Activated naive CD8-positive, alpha-beta T cell treated with anti-CD3 and anti-CD28 coated beads for 36 hours (primary cell): ENCODE data around the gene ZNF532. TPM values are rescaled to one million over a fixed set of nuclear protein-coding genes. Genes with fewer than 3 reads are reported as not detected.
"Not testable (repeated sequence)": the region's sequence is repeated elsewhere in the genome, so short reads cannot be mapped to it uniquely, and the experiment has no call there.

ENCODE experiments used
- DNase-seq: peaks from one replicate; pipeline ENCODE4 v3.0.0; 2021
- H3K27ac Mint-ChIP-seq: one replicate; pipeline ENCODE4 v1.8.0; 2022; ENCODE audit warnings: mild to moderate bottlenecking, moderate library complexity, mixed read lengths
- H3K27me3 Mint-ChIP-seq: one replicate; pipeline ENCODE4 v1.8.0; 2022; ENCODE audit warnings: mild to moderate bottlenecking, mixed read lengths
- H3K36me3 Mint-ChIP-seq: one replicate; pipeline ENCODE4 v1.8.0; 2021; ENCODE audit warnings: mild to moderate bottlenecking, mixed read lengths
- H3K4me1 Mint-ChIP-seq: one replicate; pipeline ENCODE4 v1.8.0; 2021; ENCODE audit warnings: mixed read lengths
- H3K4me3 Mint-ChIP-seq: one replicate; pipeline ENCODE4 v1.8.0; 2022; ENCODE audit warnings: mild to moderate bottlenecking, moderate library complexity, mixed read lengths
- H3K9me3 Mint-ChIP-seq: one replicate; pipeline ENCODE4 v1.8.0; 2022; ENCODE audit warnings: mixed read lengths
- total RNA-seq, 2 experiments: library from RNA; stranded (reverse); gene quantifications; one replicate each; pipeline ENCODE4 v1.2.3, GENCODE V29; 2021

The ZNF532 gene
- total RNA-seq, 2 experiments from 2014 or later, result 1.2 to 1.5 TPM

- not testable (repeated sequence) for DNase-seq, H3K9me3 Mint-ChIP-seq, H3K4me1 Mint-ChIP-seq, H3K27me3 Mint-ChIP-seq, H3K36me3 Mint-ChIP-seq, H3K27ac Mint-ChIP-seq, H3K4me3 Mint-ChIP-seq
Observed at GRCh38 chr18:58919934-58920333, 55.3 kb downstream of the ZNF532 start.

DNA sequence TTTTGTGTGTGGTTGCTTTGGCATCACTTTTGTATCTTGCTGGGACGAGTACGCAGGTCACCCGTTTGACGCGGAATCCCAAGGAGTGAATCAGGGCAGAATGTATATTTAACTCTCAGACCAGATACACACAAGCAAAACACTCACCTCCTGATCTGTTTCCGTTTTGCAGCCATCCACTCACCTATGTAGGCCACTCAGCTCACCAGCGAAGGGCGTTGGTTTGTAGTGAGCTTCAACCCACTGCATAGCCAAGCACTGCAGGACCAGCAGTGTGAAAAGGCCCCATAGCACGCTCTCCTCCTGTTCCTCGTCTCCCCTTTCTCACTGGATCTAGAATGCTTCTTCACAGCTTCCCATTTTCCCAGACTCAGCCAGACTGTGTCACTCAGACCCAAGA lies 58.3 kb downstream of the ZNF532 start:
- Mint-ChIP-seq H3K27me3 (peaks cover 11% of the 10 kb centered on the region), H3K4me1 (no peaks in the 10 kb centered on the region), H3K9me3 (peaks cover 4% of the 10 kb centered on the region), H3K27ac (no peak overlapping the region), H3K4me3 (no peak overlapping the region), H3K36me3 (no peaks in the 10 kb centered on the region)
- DNase-seq, result no peak

DNA sequence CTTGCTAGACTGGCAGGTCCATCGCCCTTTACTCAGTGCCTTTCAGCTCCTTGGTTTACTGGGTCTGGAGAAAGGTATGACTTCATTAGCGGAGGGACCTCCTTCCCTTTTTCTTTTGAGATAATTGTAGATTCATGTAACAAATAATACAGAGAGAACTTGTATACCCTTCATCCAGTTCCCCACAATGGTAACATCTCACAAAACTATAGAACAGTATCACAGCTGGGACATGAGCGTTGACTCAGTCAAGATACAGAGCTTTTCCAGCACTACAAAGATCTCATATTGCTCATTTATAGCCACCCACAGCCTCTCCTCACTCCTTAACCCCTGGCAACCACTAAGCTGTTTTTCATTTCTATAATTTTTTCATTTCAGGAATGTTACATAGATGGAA lies 59.8 kb downstream of the ZNF532 start:
- peaks cover 25% of the 10 kb centered on the region for H3K27me3 Mint-ChIP-seq

DNA sequence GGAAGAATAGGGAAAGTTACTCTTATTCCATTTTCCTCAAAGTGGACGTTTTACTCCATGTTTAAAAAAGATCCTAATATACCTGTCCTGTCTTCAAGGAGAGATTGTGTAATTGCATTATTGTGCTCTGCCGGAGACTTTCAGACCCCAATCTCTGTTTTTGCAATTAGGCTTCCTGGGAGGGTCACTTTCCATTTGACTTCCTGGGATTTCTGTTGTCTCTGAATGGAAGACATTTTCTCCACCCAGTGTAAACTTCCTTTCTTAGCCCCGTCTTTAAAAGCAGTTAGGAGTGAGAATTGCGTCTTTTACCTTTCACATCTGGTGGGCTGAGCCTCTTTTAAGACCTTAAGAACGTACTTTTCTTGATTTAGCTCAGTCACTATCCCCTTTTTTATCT lies 63.0 kb downstream of the ZNF532 start:
- Mint-ChIP-seq H3K27me3 (peaks cover 38% of the 10 kb centered on the region), H3K9me3 (peaks cover 4% of the 10 kb centered on the region), H3K4me1 (no peaks in the 10 kb centered on the region), H3K4me3 (no peak overlapping the region), H3K36me3 (no peaks in the 10 kb centered on the region), H3K27ac (no peak overlapping the region)
- DNase-seq, result no peak

More for the DNA sequence above, 59.8 kb downstream of the ZNF532 start:
- Mint-ChIP-seq H3K4me3 (no peak overlapping the region), H3K4me1 (no peaks in the 10 kb centered on the region), H3K27ac (no peak overlapping the region), H3K36me3 (no peaks in the 10 kb centered on the region), H3K9me3 (peaks cover 4% of the 10 kb centered on the region)
- DNase-seq, result no peak

GRCh38 chr18:58928386-58928785 lies 63.7 kb downstream of the ZNF532 start:
- no peak overlapping the region for H3K27ac Mint-ChIP-seq
- peaks cover 4% of the 10 kb centered on the region for H3K9me3 Mint-ChIP-seq
- no peaks in the 10 kb centered on the region for H3K4me1 Mint-ChIP-seq
- no peak overlapping the region for H3K4me3 Mint-ChIP-seq
- no peaks in the 10 kb centered on the region for H3K36me3 Mint-ChIP-seq
- peaks cover 35% of the 10 kb centered on the region for H3K27me3 Mint-ChIP-seq
- no peak for DNase-seq

DNA sequence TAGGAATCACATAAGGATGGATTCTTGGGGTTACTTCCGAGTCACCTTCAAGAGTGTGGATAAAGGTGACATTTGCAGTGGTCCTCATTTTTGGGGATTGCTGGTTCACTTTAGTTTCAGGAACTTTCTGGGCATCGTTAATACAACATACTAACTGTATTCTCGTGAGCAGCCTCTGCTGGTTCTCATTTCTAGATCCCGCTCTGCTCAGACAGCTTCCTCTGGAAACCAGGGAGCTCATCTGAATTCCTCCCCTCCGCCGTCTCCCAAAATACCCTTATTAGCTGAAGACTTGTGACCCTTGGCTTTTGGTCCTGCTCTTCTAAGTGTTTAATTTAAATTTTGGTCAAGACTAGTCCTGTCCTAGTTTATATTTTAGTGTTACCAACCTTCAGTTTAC lies 64.5 kb downstream of the ZNF532 start:
- DNase-seq, result no peak

GRCh38 chr18:58934356-58934755 lies 69.7 kb downstream of the ZNF532 start:
- peaks cover 4% of the 10 kb centered on the region for H3K4me1 Mint-ChIP-seq
- no peak for DNase-seq
- no peak overlapping the region for H3K4me3 Mint-ChIP-seq
- no peaks in the 10 kb centered on the region for H3K36me3 Mint-ChIP-seq
- no peaks in the 10 kb centered on the region for H3K9me3 Mint-ChIP-seq
- peaks cover 32% of the 10 kb centered on the region for H3K27me3 Mint-ChIP-seq
- no peak overlapping the region for H3K27ac Mint-ChIP-seq

More for the DNA sequence above, 64.5 kb downstream of the ZNF532 start:
- Mint-ChIP-seq H3K27me3 (peaks cover 34% of the 10 kb centered on the region), H3K27ac (no peak overlapping the region), H3K4me3 (no peak overlapping the region), H3K9me3 (peaks cover 4% of the 10 kb centered on the region), H3K36me3 (no peaks in the 10 kb centered on the region), H3K4me1 (no peaks in the 10 kb centered on the region)

- peaks cover 28% of the 10 kb centered on the region for H3K27me3 Mint-ChIP-seq
- no peak overlapping the region for H3K27ac Mint-ChIP-seq
- no peaks in the 10 kb centered on the region for H3K9me3 Mint-ChIP-seq
- H3K36me3 Mint-ChIP-seq, result no peaks in the 10 kb centered on the region
- DNase-seq, result no peak
- no peak overlapping the region for H3K4me3 Mint-ChIP-seq
- peaks cover 4% of the 10 kb centered on the region for H3K4me1 Mint-ChIP-seq
Observed at GRCh38 chr18:58934933-58935577, 70.4 kb downstream of the ZNF532 start.

DNA sequence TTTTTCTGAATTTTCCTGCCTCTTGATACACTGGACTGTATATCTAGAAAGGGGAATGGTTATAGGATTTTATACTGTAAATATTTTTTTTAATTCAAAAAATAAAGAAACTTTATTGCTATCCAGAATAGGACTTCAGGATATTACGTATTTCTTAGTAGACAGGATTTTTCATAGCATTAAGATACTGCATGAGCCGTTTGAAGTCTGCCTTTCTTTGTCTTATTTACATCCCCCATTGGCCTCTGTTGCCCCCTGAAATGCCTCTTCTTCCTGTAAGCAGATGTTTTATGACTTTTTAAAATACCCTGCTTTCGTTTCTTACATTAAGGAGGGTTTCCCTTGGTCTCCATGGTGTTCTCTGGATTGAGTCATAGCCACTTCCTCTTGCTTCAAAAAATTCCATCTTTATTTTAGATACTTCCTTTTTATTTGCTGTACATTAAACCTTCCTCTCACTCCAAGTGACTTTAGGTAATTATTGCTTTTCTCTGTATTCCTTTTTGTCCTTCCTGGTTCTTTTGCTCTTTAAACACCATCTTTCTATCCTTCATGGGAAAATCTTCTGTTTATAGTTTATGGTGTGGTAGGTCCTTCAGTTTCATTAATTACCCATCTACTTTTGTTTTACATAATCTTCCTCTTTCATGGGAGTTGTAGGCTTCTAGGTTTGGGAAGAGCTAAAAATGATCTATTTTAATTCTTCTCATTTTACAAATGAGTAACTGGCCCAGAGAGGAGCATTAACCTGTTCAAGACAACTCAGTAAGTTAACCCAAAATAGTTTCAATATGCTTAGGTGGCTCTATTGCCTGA lies 72.6 kb downstream of the ZNF532 start:
- H3K4me1 Mint-ChIP-seq, result peaks cover 4% of the 10 kb centered on the region
- H3K27me3 Mint-ChIP-seq, result peaks cover 32% of the 10 kb centered on the region
- H3K4me3 Mint-ChIP-seq, result no peak overlapping the region
- DNase-seq, result no peak
- H3K27ac Mint-ChIP-seq, result no peak overlapping the region
- H3K36me3 Mint-ChIP-seq, result no peaks in the 10 kb centered on the region
- H3K9me3 Mint-ChIP-seq, result no peaks in the 10 kb centered on the region

- Mint-ChIP-seq H3K27ac (no peak overlapping the region), H3K4me1 (peaks cover 4% of the 10 kb centered on the region), H3K36me3 (no peaks in the 10 kb centered on the region), H3K27me3 (peaks cover 32% of the 10 kb centered on the region), H3K4me3 (no peak overlapping the region), H3K9me3 (no peaks in the 10 kb centered on the region)
- no peak for DNase-seq
Observed at GRCh38 chr18:58937887-58938267, 73.2 kb downstream of the ZNF532 start.

DNA sequence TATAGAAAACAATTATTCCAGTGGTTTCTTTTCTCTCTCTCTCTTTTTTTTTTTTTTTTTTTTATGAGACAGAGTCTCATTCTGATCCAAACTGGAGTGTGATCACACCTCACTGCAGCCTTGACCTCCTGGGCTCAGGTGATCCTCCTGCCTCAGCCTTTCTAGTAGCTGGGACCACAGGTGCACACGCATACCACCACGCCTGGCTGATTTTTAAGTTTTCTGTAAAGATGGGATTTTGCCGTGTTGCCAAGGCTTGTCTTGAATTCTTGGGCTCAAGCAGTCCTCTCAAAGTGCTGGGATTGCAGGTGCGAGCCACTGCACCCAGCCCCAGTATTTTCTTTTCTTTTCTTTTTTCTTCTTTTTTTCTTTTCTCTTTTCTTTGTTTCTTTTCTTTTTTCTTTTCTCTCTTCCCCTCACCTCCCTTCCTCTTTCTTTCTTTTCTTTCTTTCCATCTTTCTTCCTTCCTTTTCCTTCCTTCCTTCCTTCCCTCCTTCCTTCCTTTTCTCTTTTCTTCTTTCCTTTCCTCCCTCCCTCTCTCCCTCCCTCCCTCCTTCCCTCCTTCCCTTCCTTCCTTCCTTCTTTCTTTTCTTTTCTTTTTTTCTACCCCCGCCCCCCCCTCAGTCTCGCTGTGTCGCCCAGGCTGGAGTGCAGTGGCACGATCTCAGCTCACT lies 76.9 kb downstream of the ZNF532 start:
- no peak overlapping the region for H3K27ac Mint-ChIP-seq
- no peak overlapping the region for H3K4me3 Mint-ChIP-seq
- H3K36me3 Mint-ChIP-seq, result no peaks in the 10 kb centered on the region
- H3K9me3 Mint-ChIP-seq, result no peaks in the 10 kb centered on the region
- no peak for DNase-seq
- H3K27me3 Mint-ChIP-seq, result peaks cover 29% of the 10 kb centered on the region
- peaks cover 4% of the 10 kb centered on the region for H3K4me1 Mint-ChIP-seq

DNA sequence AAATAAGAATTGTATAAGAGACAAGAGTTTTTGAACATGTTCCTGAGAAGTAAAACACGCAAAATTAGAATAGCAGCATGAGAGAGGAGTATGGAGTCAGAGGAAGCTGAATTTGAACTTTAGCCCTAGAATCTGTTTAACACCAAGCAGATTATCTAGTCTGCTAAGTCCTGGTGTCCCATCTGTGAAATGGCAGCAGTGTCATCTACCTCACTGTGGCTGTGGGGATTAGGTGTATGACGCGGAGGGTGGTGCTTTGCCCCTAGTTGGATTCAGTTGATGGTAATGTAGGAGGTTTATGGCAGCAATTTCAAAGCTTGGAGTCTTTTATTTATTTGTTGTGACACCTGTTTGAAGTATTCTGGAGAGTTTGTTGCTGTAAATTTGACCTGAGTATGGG lies 79.2 kb downstream of the ZNF532 start:
- DNase-seq, result no peak
- no peaks in the 10 kb centered on the region for H3K36me3 Mint-ChIP-seq

GRCh38 chr18:58947136-58947732 lies 82.6 kb downstream of the ZNF532 start:
- DNase-seq, result no peak
- no peaks in the 10 kb centered on the region for H3K9me3 Mint-ChIP-seq
- H3K4me1 Mint-ChIP-seq, result no peaks in the 10 kb centered on the region
- H3K27me3 Mint-ChIP-seq, result peaks cover 6% of the 10 kb centered on the region
- H3K27ac Mint-ChIP-seq, result no peak overlapping the region
- no peak overlapping the region for H3K4me3 Mint-ChIP-seq
- no peaks in the 10 kb centered on the region for H3K36me3 Mint-ChIP-seq

More for the DNA sequence above, 79.2 kb downstream of the ZNF532 start:
- Mint-ChIP-seq H3K9me3 (no peaks in the 10 kb centered on the region), H3K4me1 (no peaks in the 10 kb centered on the region), H3K4me3 (no peak overlapping the region), H3K27ac (no peak overlapping the region), H3K27me3 (peaks cover 19% of the 10 kb centered on the region)

DNA sequence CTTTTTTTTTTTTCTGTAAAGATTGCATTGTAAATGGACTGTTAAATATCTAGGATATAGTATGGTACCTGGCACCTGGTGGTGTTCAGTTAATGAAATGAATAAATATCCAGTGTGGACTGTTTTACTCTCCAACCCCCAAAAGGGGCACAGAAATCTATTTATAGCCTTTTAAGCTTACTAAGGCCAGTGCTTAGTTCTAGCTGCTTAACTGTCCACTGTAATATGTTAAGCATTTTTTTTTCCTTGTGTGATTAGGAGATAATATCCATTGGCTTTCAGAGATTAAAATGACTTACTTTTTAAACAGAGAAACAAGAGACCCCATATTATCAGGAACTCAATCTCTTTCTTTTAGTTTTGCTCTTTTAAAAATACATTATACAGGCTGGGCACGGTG lies 84.4 kb downstream of the ZNF532 start:
- Mint-ChIP-seq H3K4me3 (no peak overlapping the region), H3K9me3 (no peaks in the 10 kb centered on the region), H3K27me3 (peaks cover 3% of the 10 kb centered on the region), H3K36me3 (no peaks in the 10 kb centered on the region), H3K27ac (no peak overlapping the region), H3K4me1 (no peaks in the 10 kb centered on the region)
- DNase-seq, result no peak
